DMS79 treated with DMSO at 0.1 percent for 48 hours (cell line): Measurements from ENCODE around the gene OR4K2.
"Not testable (repeated sequence)": the region's sequence is repeated elsewhere in the genome, so short reads cannot be mapped to it uniquely, and the experiment has no call there.

Experiments
- DNase-seq: peaks from one replicate; lab custom pipeline; 2025; lab: John Stamatoyannopoulos, UW

The OR4K2 gene

GRCh38 chr14:19874842-19875241 lies at the start of gene OR4K2:
Gene OR4K2, plus strand, starts transcription at chr14:19875142. Its CDS starts 1,126 bp downstream, at chr14:19876268.
- no peak for DNase-seq

GRCh38 chr14:19827626-19828244 lies 47.2 kb upstream of the OR4K2 start:
- DNase-seq, result not testable (repeated sequence)

DNA sequence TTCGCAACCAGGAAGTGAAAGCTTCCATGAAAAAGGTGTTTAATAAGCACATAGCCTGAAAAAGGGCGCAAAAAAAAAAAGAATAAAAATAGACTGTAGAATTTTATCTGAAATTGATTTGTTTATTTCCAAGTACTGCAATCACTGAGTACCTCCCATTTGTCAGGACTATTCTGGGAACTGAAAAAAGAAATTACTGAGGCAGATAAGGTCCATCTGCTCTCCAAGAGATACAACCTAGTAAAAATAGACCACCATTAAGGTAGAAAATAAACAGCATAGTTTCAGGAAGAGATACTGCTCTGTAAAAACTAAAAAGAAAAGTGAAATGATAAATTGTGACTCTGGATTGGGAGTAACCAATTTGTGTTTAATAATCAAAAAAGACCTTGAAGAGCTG lies 46.6 kb upstream of the OR4K2 start:
- no peak for DNase-seq

DNA sequence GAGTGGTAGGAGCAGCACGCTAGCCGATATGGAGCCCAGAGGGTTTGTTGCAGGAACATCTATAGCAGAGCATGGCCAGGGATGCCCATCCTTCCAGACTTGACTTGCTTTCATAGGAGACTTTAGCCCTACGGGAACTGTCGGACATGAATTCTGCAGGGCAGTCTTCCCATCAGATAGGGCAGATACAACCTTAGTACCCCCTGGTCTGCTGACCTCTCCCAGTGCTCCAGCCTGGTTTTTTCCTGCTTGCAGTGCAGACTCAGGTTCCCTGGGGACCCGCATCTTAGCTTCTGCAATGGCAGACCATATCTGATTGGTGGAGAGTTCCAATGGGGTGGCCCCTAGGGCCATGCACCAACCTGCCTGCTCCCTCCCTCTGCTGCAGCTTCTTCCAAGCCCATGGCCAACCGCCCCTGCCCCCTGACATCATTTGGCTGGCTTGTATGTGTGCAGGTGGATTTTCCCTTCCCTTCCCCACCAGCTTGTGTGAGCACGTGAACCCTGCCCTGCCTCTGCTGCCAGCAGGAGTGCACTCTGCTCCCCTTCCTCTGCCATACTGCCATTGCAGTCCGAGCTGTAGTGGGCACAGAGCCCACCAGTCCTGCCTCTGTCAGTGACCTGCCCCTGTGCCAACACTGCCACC lies 40.6 kb upstream of the OR4K2 start:
- DNase-seq, result not testable (repeated sequence)

GRCh38 chr14:19838433-19838832 lies 36.5 kb upstream of the OR4K2 start:
- DNase-seq, result no peak

DNA sequence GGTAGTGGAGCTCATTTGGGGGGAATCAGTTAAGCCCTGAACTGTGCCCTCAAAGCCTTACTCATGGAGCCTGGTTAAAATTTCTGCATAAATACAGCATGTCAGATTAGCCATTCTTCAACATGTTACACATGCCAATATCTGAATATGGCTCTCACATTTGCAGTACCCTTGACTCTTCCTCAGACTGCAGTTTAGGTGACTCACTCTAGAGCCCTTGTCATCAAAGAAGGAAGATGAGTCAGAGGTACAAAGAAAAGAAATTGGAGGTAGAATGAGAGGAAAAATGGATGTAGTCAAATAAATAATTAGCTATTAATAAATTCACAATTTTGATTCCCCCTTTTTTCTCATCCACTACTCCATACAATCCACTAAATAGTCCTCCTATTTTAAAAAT lies 23.6 kb upstream of the OR4K2 start:
- DNase-seq, result no peak

- DNase-seq, result not testable (repeated sequence)
These were observed 8.8 kb upstream of the OR4K2 start for GRCh38 chr14:19866061-19866669.

DNA sequence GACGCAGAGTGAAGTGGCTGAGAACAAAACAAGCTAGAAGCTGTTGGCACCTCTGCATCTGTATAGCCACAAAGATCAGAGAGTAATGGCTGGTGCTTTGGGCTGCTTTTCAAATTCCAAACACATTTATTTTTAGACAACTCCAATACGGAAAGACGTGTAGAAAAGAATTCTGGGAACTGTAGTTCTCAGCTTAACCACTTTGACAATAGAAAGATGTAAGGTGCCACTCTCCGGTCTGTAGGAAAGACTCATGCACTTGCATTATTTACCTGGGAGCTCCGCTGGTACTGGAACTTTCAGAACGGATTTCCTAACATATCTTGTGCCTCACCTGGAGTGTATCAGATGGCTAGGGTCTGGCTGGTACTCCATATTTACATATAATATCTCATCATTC lies 1.8 kb upstream of the OR4K2 start:
- no peak for DNase-seq

GRCh38 chr14:19878029-19878642 lies 3.2 kb downstream of the OR4K2 start:
- DNase-seq, result no peak

DNA sequence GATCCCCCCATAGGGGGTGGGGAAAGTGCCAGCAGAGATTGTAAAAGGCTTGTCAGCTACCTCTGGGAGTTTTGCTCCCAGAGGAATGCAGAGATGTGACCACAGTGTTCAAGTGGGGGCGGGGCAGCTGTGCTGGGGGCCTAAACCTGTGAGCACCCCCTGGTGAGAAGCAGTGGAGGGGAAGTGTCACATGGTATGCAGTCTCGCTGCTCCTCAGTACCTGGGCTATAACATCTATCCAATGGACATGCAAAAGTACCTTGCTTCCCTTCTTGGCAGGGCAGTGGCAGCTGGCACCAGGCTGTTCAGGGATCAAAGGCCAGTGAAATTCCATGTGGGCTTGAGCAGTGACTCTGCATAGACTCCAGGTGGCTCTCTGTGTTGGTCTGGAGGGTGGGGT lies 20.3 kb downstream of the OR4K2 start:
- DNase-seq, result no peak

- DNase-seq, result no peak
These were observed 26.1 kb downstream of the OR4K2 start for GRCh38 chr14:19900999-19901398.

GRCh38 chr14:19902409-19902808 lies 27.5 kb downstream of the OR4K2 start:
- no peak for DNase-seq

GRCh38 chr14:19906665-19907064 lies 31.7 kb downstream of the OR4K2 start:
- no peak for DNase-seq

- no peak for DNase-seq
These were observed 36.2 kb downstream of the OR4K2 start for GRCh38 chr14:19911114-19911513.

DNA sequence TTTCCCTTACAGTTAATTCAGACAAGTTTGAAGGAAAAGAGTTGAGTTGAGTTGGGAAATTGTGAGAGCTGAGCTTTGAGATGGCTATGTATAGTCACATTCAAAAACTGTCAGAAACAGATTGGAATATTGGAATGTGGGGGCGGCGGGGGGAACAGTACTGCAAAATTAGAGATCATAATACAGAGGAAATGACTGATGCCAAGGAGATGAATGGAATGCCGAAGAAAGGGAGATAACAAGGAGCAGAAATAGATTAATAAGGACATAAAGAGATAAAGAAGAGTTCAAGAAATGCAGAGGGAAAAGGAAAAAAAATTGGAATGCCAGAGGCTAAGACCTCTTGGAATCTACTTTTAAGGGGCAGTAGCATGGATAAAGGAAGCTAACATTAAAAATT lies 42.3 kb downstream of the OR4K2 start:
- no peak for DNase-seq

DNA sequence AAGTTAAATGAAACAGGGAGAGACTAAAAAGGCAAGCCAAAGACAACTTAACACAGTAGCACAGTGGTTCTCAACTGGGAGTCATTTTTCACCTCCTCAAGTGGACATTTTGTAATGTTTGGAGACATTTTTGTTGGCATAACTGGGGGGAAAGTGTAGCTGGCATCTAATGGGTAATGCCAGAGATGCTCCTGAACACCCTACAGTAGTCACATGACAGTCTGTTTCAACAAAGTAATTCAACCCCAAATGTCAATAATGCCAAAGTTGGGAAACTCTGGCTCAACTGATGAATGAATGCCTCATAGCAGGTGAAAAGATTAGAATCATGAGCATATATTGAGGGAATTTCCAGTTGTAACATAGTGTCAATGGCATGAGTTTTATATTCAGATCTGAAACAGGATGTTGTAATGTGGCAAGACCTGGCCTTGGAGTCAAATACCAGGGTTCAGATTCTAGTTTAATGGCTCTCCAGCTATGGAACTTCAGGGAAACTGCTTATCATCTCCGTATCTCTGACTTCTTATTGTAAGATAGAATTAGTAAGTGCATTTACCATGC lies 43.1 kb downstream of the OR4K2 start:
- DNase-seq, result no peak

DNA sequence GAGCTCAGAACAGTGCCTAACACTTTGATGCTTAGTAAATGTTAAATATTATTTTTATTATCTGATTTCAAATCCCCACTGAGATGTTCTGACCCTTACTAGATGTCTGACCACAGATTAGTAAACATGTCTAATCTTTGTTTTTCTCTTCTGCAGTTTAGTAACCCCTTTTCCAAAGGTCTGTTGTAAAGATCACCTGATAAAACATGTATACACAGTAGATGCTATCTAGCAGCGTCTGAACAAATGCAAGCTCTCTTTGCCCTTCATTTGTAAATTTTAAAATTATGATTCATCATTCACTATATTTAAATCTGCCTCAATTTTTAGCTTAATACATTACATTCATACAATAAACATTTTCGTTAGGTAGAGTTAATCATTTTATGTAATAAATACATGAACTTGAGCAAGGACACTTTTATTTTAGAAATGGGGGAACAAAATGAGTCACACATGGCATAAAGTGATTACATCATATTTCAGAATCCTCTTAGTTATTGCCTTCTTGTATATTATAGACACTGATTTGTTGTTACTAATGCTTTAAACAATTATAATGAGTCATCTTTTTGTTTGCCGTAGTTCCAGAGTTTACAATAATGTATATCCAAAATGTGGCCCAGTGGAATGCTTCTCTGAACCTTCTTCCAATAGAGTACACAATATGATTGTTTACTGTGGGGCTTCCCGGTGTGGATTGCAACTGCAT lies 43.8 kb downstream of the OR4K2 start:
- DNase-seq, result no peak

DNA sequence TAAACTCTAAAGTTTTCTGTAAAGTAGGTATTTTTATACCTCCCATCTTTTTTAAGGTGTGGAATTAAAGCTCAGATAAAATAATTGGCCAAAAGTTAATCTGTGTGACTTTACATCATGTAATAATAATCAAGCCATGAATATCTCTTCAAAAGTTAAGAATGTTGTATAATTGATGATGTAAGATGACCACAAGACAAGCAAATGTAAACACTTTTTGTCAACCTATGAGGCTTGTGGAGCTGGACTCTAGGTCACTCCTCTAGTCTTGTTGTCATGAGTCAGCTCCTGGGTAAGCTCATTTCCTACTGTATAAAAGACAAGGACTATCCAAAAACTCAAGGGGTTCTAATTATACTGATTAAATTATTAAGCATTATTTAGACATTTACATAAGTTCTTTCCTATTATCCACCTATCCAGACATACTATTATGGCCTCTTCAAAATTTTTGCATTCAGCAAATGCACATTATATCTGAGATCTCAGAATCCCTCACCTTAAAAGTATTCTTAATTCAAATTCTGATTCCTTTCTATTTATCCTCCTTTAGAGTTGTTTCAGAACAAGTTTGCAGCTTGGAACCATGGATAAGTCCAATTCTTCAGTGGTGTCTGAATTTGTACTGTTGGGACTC lies 45.2 kb downstream of the OR4K2 start, which contains the start of gene OR4K5:
OR4K5 (plus strand) TSS at position 587 of the 637 bp plus-strand sequence; CDS start at position 587, 0 bp downstream.
- DNase-seq, result no peak

GRCh38 chr14:19930617-19931016 lies 55.7 kb downstream of the OR4K2 start, which contains the start of gene OR4K1:
Gene OR4K1, plus strand, starts transcription at chr14:19930917. Its CDS starts 4,750 bp downstream, at chr14:19935667.
- no peak for DNase-seq
